Esophagus muscularis mucosa (tissue), 4 donors: ENCODE results near the gene BICD1.
"Not testable (repeated sequence)": the region's sequence is repeated elsewhere in the genome, so short reads cannot be mapped to it uniquely, and the experiment has no call there.

Source experiments
- EP300 ChIP-seq: sonication (generic); formaldehyde crosslinking; IDR thresholded peaks from one replicate; pipeline ENCODE4 v1.6.1; 2017; ENCODE audit warnings: antibody characterized with exemption
- POLR2A ChIP-seq: fragments of 450-650 bp; IDR thresholded peaks from one replicate; pipeline ENCODE4 v1.6.1; 2017; ENCODE audit warnings: antibody characterized with exemption, moderate library complexity, mild to moderate bottlenecking, low read depth
- POLR2AphosphoS5 ChIP-seq, 2 donors: sonication (generic); formaldehyde crosslinking; IDR thresholded peaks; one replicate each; pipeline ENCODE4 v1.6.1; 2017; ENCODE audit warnings: antibody characterized with exemption in 2 of 2
- TF ChIP-seq, protein P1 (sequence below), 3 experiments: fragments of 200-600 bp in 2 of 3; fragments of 450-650 bp in 1 of 3; sonication (generic) in 2 of 3; IDR thresholded peaks; one replicate each; pipeline ENCODE4 v1.5.1; 2017 to 2019; ENCODE audit warnings: antibody characterized with exemption in 3 of 3, mild to moderate bottlenecking in 2 of 3, moderate library complexity in 1 of 3

DNA sequence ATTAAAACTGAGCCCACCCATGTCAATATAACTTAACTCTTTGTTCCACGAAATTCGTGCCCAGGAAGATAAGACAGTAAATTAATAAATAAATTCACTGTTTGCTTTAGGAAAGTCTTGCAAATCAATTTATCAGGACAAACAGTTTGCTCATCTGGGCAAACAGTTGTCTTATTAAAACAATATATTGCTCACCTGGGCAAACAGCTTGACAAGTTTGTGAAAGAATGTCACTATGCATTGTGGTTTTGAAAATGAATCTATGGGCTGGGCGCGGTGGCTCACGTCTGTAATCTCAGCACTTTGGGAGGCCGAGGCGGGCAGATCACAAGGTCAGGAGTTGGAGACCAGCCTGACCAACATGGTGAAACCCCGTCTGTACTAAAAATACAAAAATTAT is 80.5 kb downstream of the BICD1 start:
- TF ChIP-seq EP300; POLR2A; POLR2AphosphoS5 (IDR thresholded peaks at IDR 0.05): not testable (repeated sequence)
- TF ChIP-seq, protein P1, sequence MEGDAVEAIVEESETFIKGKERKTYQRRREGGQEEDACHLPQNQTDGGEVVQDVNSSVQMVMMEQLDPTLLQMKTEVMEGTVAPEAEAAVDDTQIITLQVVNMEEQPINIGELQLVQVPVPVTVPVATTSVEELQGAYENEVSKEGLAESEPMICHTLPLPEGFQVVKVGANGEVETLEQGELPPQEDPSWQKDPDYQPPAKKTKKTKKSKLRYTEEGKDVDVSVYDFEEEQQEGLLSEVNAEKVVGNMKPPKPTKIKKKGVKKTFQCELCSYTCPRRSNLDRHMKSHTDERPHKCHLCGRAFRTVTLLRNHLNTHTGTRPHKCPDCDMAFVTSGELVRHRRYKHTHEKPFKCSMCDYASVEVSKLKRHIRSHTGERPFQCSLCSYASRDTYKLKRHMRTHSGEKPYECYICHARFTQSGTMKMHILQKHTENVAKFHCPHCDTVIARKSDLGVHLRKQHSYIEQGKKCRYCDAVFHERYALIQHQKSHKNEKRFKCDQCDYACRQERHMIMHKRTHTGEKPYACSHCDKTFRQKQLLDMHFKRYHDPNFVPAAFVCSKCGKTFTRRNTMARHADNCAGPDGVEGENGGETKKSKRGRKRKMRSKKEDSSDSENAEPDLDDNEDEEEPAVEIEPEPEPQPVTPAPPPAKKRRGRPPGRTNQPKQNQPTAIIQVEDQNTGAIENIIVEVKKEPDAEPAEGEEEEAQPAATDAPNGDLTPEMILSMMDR (IDR thresholded peaks at IDR 0.05): not testable (repeated sequence)
